NT2/D1 (cell line): Measurements from ENCODE around the gene LYPLAL1.

Experiments
- YY1 ChIP-seq: IDR thresholded peaks from 2 replicates; pipeline ENCODE4 v1.6.1; 2011; ENCODE audit not compliant: insufficient read length, insufficient read depth
- ZNF274 ChIP-seq: IDR thresholded peaks from 2 replicates; pipeline ENCODE4 v1.6.1; 2011; ENCODE audit warnings: mild to moderate bottlenecking, low read depth, low read length

DNA sequence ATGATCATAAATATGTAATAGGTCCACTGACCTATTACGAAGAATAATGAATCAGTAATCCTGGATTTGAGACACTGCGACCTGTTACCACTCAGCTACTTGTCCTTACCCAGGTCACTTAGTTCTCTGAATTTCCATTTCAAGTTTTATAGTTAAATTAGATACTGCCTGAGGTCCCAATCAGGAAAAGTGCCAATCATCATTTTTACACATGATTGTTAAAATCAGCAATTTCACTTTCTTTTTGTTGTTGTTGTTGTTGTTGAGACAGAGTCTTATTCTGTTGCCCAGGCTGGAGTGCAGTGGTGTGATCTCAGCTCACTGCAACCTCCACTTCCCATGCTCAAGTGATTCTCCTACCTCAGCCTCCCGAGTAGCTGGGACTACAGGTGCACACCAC lies 22.8 kb upstream of the LYPLAL1 start:
- TF ChIP-seq YY1 = no peak
- TF ChIP-seq ZNF274 = no peak
